Caco-2 (cell line): Measurements from ENCODE around the gene INHA. TPM values are rescaled to one million over a fixed set of nuclear protein-coding genes. Genes with fewer than 3 reads are reported as not detected.

Experiments used
- BruUV-seq: library from RNA; stranded (reverse); fragments of 400-500 nt; replicated peaks from 2 replicates; lab custom pipeline; 2021; lab: Mats Ljungman, UMichigan
- CTCF ChIA-PET: fragments of 300-600 bp; sonication (Branson Sonifier 250); formaldehyde crosslinking; loops from one replicate; lab custom pipeline; 2022; ENCODE audit warnings: antibody characterized with exemption; lab: Charles Lee
- POLR2A ChIA-PET: fragments of 300-600 bp; sonication (Branson Sonifier 250); formaldehyde crosslinking; loops from one replicate; lab custom pipeline; 2022; ENCODE audit warnings: antibody characterized with exemption; lab: Charles Lee
- DNase-seq, 2 experiments: peaks; one replicate each; pipeline versions ENCODE4 v3.0.0 to v3.0.0-alpha.2; 2020 to 2022
- H3K27me3 ChIP-seq: replicated peaks from 2 replicates; pipeline ENCODE4 v1.6.0; 2011; ENCODE audit warnings: low read length; ENCODE audit not compliant: control insufficient read depth, insufficient read depth
- H3K36me3 ChIP-seq: 2 replicates; pipeline ENCODE4 v1.5.1; 2011; ENCODE audit warnings: low read length; ENCODE audit not compliant: control insufficient read depth, insufficient read depth
- H3K4me1 ChIP-seq: fragments of 250-450 bp; sonication (Bioruptor Pico); 2 replicates; pipeline ENCODE4 v1.5.1; 2020; ENCODE audit warnings: mild to moderate bottlenecking
- H3K4me3 ChIP-seq: 2 replicates; pipeline ENCODE4 v1.5.1; 2011; ENCODE audit warnings: low read depth, mild to moderate bottlenecking, control low read depth, low read length
- H3K9me3 ChIP-seq: fragments of 250-450 bp; sonication (Bioruptor Pico); 2 replicates; pipeline ENCODE4 v1.5.1; 2020; ENCODE audit warnings: mild to moderate bottlenecking, moderate library complexity
- H3K27ac Mint-ChIP-seq: one replicate; pipeline ENCODE4 v1.8.0; 2022; ENCODE audit warnings: mixed read lengths; ENCODE audit not compliant: unreplicated experiment
- H3K27me3 Mint-ChIP-seq: one replicate; pipeline ENCODE4 v1.8.0; 2022; ENCODE audit warnings: mixed read lengths; ENCODE audit not compliant: insufficient read depth, unreplicated experiment
- H3K36me3 Mint-ChIP-seq: one replicate; pipeline ENCODE4 v1.8.0; 2022; ENCODE audit warnings: mild to moderate bottlenecking, mixed read lengths; ENCODE audit not compliant: insufficient read depth, unreplicated experiment
- H3K4me1 Mint-ChIP-seq: one replicate; pipeline ENCODE4 v1.8.0; 2022; ENCODE audit warnings: low read depth, mixed read lengths; ENCODE audit not compliant: unreplicated experiment
- H3K4me3 Mint-ChIP-seq: one replicate; pipeline ENCODE4 v1.8.0; 2022; ENCODE audit warnings: mild to moderate bottlenecking, moderate library complexity, mixed read lengths; ENCODE audit not compliant: unreplicated experiment
- H3K9me3 Mint-ChIP-seq: one replicate; pipeline ENCODE4 v1.8.0; 2022; ENCODE audit warnings: mixed read lengths; ENCODE audit not compliant: unreplicated experiment
- CTCF ChIP-seq, 2 experiments: fragments of 200-600 bp in 1 of 2; IDR thresholded peaks; 1 replicate in 1 of 2; 2 replicates in 1 of 2; pipeline versions ENCODE4 v1.5.1 to v1.8.0; 2011 to 2022; ENCODE audit warnings: antibody characterized with exemption in 1 of 2, control low read depth in 1 of 2, inconsistent platforms in 1 of 2, low read depth in 1 of 2, low read length in 1 of 2, mild to moderate bottlenecking in 1 of 2, moderate library complexity in 1 of 2; ENCODE audit not compliant: insufficient read depth in 1 of 2, severe bottlenecking in 1 of 2, unreplicated experiment in 1 of 2
- intact Hi-C: fragments of 100-400 bp; cut with micrococcal nuclease; formaldehyde crosslinking; loops from one replicate; pipeline ENCODE4 v1.10.0; 2022; ENCODE audit not compliant: unreplicated experiment
- total RNA-seq: library from RNA; stranded (reverse); gene quantifications from 2 replicates; pipeline ENCODE4 v1.2.3, GENCODE V29; 2022

The INHA gene
- total RNA-seq, 1 experiment from 2014 or later = 1.5 TPM

- no peak overlapping the region for H3K4me3 ChIP-seq
- no peaks in the 10 kb centered on the region for H3K9me3 Mint-ChIP-seq
- H3K27me3 Mint-ChIP-seq = no peaks in the 10 kb centered on the region
- no peak for TF ChIP-seq CTCF (IDR thresholded peaks at IDR 0.05; ENCODE audit: insufficient read depth in 1 of 2, low read depth in 1 of 2, low read length in 1 of 2, severe bottlenecking in 1 of 2, unreplicated experiment in 1 of 2)
- H3K27me3 ChIP-seq = no peaks in the 10 kb centered on the region
- H3K4me1 ChIP-seq = no peaks in the 10 kb centered on the region
- DNase-seq = no peak
- no peaks in the 10 kb centered on the region for H3K36me3 Mint-ChIP-seq
- ChIA-PET POLR2A (no interaction called here), CTCF (no interaction called here)
- H3K36me3 ChIP-seq = no peaks in the 10 kb centered on the region; the same call in 1 of the 2 replicates
- H3K4me1 Mint-ChIP-seq = no peaks in the 10 kb centered on the region
- intact Hi-C loops = no loop called here
- no TSS peak for BruUV-seq
- H3K27ac Mint-ChIP-seq = no peak overlapping the region
- H3K4me3 Mint-ChIP-seq = no peak overlapping the region
- no peaks in the 10 kb centered on the region for H3K9me3 ChIP-seq
Observed at GRCh38 chr2:219615894-219616293, 43.8 kb downstream of the INHA start.

- Mint-ChIP-seq H3K4me3 (no peak overlapping the region), H3K27me3 (no peaks in the 10 kb centered on the region), H3K27ac (no peak overlapping the region), H3K9me3 (no peaks in the 10 kb centered on the region), H3K36me3 (no peaks in the 10 kb centered on the region), H3K4me1 (no peaks in the 10 kb centered on the region)
- no peaks in the 10 kb centered on the region; the same call in 1 of the 2 replicates for H3K36me3 ChIP-seq
- POLR2A ChIA-PET = no interaction called here
- no peaks in the 10 kb centered on the region for H3K4me1 ChIP-seq
- H3K27me3 ChIP-seq = no peaks in the 10 kb centered on the region
- H3K4me3 ChIP-seq = no peak overlapping the region
- H3K9me3 ChIP-seq = no peaks in the 10 kb centered on the region
- no TSS peak for BruUV-seq
- intact Hi-C loops = no loop called here
- no peak for TF ChIP-seq CTCF (IDR thresholded peaks at IDR 0.05; ENCODE audit: insufficient read depth in 1 of 2, low read depth in 1 of 2, low read length in 1 of 2, severe bottlenecking in 1 of 2, unreplicated experiment in 1 of 2)
- CTCF ChIA-PET = no interaction called here
- DNase-seq = no peak
Observed at GRCh38 chr2:219616550-219616949, 44.4 kb downstream of the INHA start.

- Histone ChIP-seq H3K27me3 (no peaks in the 10 kb centered on the region), H3K4me1 (no peaks in the 10 kb centered on the region), H3K9me3 (no peaks in the 10 kb centered on the region), H3K4me3 (no peak overlapping the region), H3K36me3 (no peaks in the 10 kb centered on the region)
- POLR2A ChIA-PET = no interaction called here
- Mint-ChIP-seq H3K36me3 (no peaks in the 10 kb centered on the region), H3K27ac (no peak overlapping the region), H3K4me1 (no peaks in the 10 kb centered on the region), H3K4me3 (no peak overlapping the region), H3K27me3 (no peaks in the 10 kb centered on the region), H3K9me3 (no peaks in the 10 kb centered on the region)
- no peak for DNase-seq
- intact Hi-C loops = loop anchor here (1.0 kb wide), 2 partner anchors 24 to 71 kb away; no protein-coding TSS in a partner anchor
- TF ChIP-seq CTCF (IDR thresholded peaks at IDR 0.05; ENCODE audit: insufficient read depth in 1 of 2, low read depth in 1 of 2, low read length in 1 of 2, severe bottlenecking in 1 of 2, unreplicated experiment in 1 of 2) = no peak
- BruUV-seq = no TSS peak
- CTCF ChIA-PET = interaction anchor here (1.6 kb wide), 1 partner anchor 24 kb away, joined by 7 read pairs; no protein-coding TSS in a partner anchor
Observed at GRCh38 chr2:219618733-219619122, 46.6 kb downstream of the INHA start.
